H1 (cell line): ENCODE measurements around the gene GSK3B.

Experiments used
- CBX5 ChIP-seq: fragments of 300-800, 300-1000 bp; sonication (generic); IDR thresholded peaks from 2 replicates; pipeline ENCODE4 v1.7.1; 2016; ENCODE audit warnings: antibody characterized with exemption, low read length, low read depth
- TF ChIP-seq, protein P1 (sequence below), 3 experiments: IDR thresholded peaks; 1 replicate in 2 of 3; 2 replicates in 1 of 3; pipeline versions ENCODE4 v1.5.1 to v1.6.1; 2011; ENCODE audit warnings: low read length in 3 of 3, mild to moderate bottlenecking in 3 of 3, inconsistent platforms in 2 of 3, low read depth in 1 of 3, moderate library complexity in 1 of 3; ENCODE audit not compliant: insufficient read depth in 1 of 3; ENCODE audit errors: control extremely low read depth in 1 of 3

DNA sequence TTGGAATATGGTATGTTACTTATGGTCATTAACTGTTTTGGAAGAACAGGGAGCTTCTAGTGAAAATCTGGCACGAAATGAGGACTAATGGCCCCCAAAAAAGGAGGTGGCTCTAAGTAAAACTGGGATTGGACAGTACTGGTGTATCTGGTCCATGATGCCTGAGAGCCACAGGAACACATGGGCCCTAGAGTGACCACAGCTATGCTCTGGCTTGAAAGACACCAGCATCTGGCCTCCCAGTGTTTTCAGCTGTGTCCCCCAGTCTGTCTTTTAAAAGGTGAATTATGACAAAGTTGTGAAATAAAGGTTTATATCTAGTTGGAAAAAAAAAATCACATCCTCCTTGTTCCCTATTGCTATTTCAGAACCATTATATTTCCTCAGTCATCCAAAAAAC is 64.5 kb downstream of the GSK3B start:
- no peak for TF ChIP-seq CBX5
- TF ChIP-seq, protein P1, sequence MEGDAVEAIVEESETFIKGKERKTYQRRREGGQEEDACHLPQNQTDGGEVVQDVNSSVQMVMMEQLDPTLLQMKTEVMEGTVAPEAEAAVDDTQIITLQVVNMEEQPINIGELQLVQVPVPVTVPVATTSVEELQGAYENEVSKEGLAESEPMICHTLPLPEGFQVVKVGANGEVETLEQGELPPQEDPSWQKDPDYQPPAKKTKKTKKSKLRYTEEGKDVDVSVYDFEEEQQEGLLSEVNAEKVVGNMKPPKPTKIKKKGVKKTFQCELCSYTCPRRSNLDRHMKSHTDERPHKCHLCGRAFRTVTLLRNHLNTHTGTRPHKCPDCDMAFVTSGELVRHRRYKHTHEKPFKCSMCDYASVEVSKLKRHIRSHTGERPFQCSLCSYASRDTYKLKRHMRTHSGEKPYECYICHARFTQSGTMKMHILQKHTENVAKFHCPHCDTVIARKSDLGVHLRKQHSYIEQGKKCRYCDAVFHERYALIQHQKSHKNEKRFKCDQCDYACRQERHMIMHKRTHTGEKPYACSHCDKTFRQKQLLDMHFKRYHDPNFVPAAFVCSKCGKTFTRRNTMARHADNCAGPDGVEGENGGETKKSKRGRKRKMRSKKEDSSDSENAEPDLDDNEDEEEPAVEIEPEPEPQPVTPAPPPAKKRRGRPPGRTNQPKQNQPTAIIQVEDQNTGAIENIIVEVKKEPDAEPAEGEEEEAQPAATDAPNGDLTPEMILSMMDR (IDR thresholded peaks at IDR 0.05; ENCODE audit: control extremely low read depth in 1 of 3, insufficient read depth in 1 of 3, low read depth in 1 of 3, low read length in 3 of 3): no peak
